Skeletal muscle tissue (tissue), 4 donors: Measurements from ENCODE around the gene PDE4B. TPM values are rescaled to one million over a fixed set of nuclear protein-coding genes. Genes with fewer than 3 reads are reported as not detected.
"Not testable (repeated sequence)": the region's sequence is repeated elsewhere in the genome, so short reads cannot be mapped to it uniquely, and the experiment has no call there.

Experiments
- H3K27ac ChIP-seq: one replicate; pipeline ENCODE4 v1.7.0; 2013; ENCODE audit warnings: mild to moderate bottlenecking, low read depth, low read length, inconsistent platforms
- H3K27me3 ChIP-seq, 3 donors: one replicate each; pipeline ENCODE4 v1.7.0; 2013; ENCODE audit warnings: low read length in 3 of 3; ENCODE audit not compliant: control insufficient read depth in 3 of 3, insufficient read depth in 3 of 3
- H3K36me3 ChIP-seq, 3 donors: one replicate each; pipeline ENCODE4 v1.7.0; 2013; ENCODE audit warnings: low read length in 3 of 3; ENCODE audit not compliant: control insufficient read depth in 3 of 3, insufficient read depth in 3 of 3
- H3K4me1 ChIP-seq, 3 donors: one replicate each; pipeline ENCODE4 v1.7.0; 2013; ENCODE audit warnings: low read length in 3 of 3, mild to moderate bottlenecking in 3 of 3; ENCODE audit not compliant: control insufficient read depth in 3 of 3, insufficient read depth in 3 of 3
- H3K4me3 ChIP-seq, 3 donors: one replicate each; pipeline ENCODE4 v1.7.0; 2013; ENCODE audit warnings: low read length in 3 of 3
- H3K9ac ChIP-seq, 3 donors: one replicate each; pipeline ENCODE4 v1.7.0; 2013; ENCODE audit warnings: low read length in 3 of 3, mild to moderate bottlenecking in 3 of 3, moderate library complexity in 2 of 3, low read depth in 1 of 3
- H3K9me3 ChIP-seq, 3 donors: one replicate each; pipeline ENCODE4 v1.7.0; 2013; ENCODE audit warnings: low read length in 3 of 3; ENCODE audit not compliant: control insufficient read depth in 3 of 3
- total RNA-seq: library from RNA; depleted of rRNA; stranded (reverse); fragments of >200 nt; gene quantifications from one replicate; pipeline ENCODE4 v1.2.3, GENCODE V29; 2014
- donor health status: Osteomylitis.

PDE4B gene
- total RNA-seq, 1 donor from 2014 or later: 26.6 TPM

DNA sequence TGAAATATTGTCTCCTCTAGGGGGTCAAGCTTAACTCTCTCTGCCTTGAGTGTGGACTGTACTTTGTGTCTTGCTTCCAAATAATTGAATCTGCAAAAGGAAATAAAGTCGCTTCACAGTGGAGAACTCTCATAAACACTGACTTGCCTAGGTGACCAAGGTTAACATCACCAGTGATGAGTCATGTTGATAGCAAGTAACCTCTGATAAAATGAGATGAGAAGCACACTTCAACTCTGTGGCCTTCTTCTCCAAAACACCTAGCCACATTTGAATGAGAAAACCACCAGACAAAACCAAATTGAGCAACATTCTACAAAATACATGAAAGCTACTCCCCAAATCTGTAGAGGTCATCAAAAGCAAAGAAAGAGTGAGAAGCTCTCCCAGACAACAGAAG is 37.6 kb downstream of the PDE4B start:
- Histone ChIP-seq H3K9me3 (no peaks in the 10 kb centered on the region), H3K27me3 (no peaks in the 10 kb centered on the region), H3K4me3 (no peak overlapping the region), H3K36me3 (no peaks in the 10 kb centered on the region), H3K4me1 (no peaks in the 10 kb centered on the region), H3K9ac (no peak overlapping the region), H3K27ac (no peak overlapping the region)

DNA sequence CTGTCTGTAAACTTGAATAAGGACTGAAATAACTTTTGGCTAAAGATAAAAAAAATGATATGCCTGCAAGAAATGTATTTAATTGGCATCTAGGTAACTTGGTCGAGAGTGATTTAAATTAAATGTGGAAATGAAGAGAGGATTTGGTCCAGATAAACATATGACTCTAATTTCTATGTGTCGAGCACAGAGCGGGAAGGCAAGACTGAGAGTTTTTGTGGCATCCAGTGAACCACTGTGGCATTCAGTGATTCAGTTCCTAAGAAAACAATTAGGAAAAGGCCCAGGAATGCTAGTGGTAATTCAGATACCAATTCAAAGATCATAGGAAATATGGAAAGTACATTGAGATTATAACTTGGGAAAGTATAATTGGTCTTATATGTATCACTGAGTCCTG is 39.6 kb downstream of the PDE4B start:
- Histone ChIP-seq H3K9ac (no peak overlapping the region), H3K36me3 (no peaks in the 10 kb centered on the region), H3K4me3 (no peak overlapping the region), H3K9me3 (no peaks in the 10 kb centered on the region), H3K4me1 (no peaks in the 10 kb centered on the region), H3K27ac (no peak overlapping the region), H3K27me3 (no peaks in the 10 kb centered on the region)

DNA sequence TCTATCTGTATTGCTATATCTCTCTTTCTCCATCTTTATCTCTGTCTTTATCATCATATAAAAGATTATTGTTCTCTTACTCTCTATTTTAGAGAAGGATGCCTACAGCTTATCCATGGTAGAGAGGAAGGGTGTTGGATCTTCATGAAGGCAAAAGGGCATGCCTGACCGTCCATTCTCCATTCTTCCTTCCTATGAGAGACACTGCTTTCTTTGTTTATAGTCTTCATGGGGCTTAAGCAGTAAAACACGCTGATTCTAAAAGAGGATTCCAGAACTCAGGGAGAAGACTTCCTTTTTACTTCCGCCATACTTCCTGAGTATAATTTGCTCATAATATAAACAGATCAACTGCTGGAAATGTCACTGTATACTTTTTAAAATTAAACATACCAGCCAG is 44.0 kb downstream of the PDE4B start:
- H3K27ac ChIP-seq: no peak overlapping the region
- H3K4me3 ChIP-seq: no peak overlapping the region
- H3K4me1 ChIP-seq: no peaks in the 10 kb centered on the region
- no peaks in the 10 kb centered on the region for H3K36me3 ChIP-seq
- H3K9me3 ChIP-seq: no peaks in the 10 kb centered on the region
- H3K9ac ChIP-seq: no peak overlapping the region
- H3K27me3 ChIP-seq: no peaks in the 10 kb centered on the region

DNA sequence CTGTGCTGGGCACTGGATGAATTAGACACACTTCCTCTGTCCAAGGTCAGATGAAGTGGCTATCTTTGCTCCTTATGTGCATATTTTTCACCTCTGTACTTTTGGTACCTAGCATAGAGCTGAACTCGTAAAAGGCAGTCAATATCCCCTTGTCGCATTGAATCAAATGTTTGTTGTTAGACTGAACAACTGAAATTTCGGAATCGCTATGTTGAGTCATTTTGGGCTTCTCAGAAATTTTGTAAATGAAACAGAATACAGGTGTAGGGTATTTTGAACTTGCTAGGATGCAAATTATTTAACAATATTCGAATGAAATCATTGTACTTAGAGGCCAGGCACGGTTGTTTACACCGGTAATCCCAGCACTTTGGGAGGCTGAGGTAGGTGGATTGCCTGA is 48.0 kb downstream of the PDE4B start:
- Histone ChIP-seq H3K27me3 (no peaks in the 10 kb centered on the region), H3K9me3 (no peaks in the 10 kb centered on the region), H3K4me3 (no peak overlapping the region), H3K9ac (no peak overlapping the region), H3K27ac (no peak overlapping the region), H3K36me3 (no peaks in the 10 kb centered on the region), H3K4me1 (no peaks in the 10 kb centered on the region)

DNA sequence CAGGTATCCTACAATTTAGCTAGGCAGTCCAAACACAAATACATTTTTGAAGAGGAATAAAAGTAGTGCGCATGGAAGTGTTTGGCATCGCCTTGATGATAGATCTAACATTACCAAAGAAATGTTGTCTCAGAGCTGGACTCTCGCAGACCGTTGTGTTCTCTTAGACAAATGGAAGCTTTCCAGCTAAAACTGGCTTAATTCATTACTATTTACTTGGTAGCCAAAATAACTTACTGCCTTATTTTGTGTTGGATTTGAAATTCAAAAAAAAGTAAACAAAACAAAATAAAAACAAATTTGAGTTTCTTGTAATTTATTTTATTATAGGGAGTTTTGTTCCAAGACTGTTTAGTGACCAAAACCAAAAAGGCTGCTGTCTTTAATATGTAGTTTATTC is 51.6 kb downstream of the PDE4B start:
- Histone ChIP-seq H3K27ac (no peak overlapping the region), H3K4me3 (no peak overlapping the region), H3K9me3 (no peaks in the 10 kb centered on the region), H3K27me3 (no peaks in the 10 kb centered on the region), H3K36me3 (no peaks in the 10 kb centered on the region), H3K4me1 (no peaks in the 10 kb centered on the region), H3K9ac (no peak overlapping the region)

DNA sequence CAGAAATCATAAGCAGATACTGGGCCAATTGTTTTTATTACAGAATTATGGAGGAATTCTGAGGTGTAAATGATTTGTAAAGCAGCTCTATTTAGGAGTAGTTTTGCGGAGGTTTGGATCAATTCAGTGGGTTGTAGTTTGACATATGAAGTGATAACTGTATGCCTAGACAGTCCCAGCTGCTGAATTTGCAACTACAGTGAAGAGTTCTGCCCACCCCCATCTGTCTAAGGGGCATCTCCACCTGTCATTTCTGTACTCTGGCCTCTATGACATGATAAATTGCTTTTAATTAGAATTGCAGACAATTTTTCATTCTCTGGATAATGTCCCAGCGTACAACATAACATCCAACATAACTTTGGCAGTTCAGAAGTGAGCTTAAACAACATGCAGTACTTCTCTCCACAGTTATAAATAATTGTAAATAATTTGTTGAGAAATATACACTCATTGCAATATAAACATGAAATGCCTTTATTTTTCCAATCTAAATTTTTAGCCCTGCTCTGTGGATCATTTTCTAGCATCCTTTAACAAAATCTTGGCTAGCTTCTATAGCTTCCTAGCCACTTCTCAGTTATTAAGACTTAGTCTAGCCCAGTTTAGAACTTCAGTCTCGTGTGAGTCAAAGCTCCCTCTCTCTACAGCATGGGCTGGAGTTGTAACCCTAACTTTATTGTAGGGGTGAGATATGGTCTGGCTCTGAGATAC is 52.3 kb downstream of the PDE4B start:
- H3K27ac ChIP-seq: no peak overlapping the region
- no peaks in the 10 kb centered on the region for H3K4me1 ChIP-seq

DNA sequence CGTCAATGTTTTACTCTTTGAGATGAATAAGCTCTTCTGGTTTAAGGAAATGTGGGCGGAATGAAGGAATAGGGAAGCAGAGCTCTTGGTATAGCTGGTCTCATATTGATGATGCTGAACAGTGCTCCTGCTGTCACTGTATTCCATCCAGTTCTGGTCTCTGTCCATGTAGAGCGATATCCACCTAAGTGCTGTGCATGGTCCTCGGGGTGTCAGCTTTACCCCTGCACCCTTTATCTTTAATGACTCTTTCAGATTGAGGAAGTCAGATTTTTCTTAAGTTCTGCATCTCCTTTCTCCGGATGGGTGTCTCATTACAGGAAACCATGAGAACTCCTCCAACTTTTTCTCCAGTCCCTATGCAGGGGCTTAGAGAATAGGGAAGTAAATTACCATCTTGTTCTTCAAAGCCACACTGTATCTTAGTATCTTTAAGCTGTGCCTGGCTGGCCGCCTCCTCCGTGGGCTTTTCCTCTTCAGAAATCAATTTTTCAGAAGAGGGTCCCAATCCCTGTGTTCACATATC is 52.9 kb downstream of the PDE4B start:
- H3K9ac ChIP-seq: no peak overlapping the region
- no peaks in the 10 kb centered on the region for H3K9me3 ChIP-seq
- H3K4me1 ChIP-seq: no peaks in the 10 kb centered on the region
- H3K27me3 ChIP-seq: no peaks in the 10 kb centered on the region
- H3K4me3 ChIP-seq: no peak overlapping the region
- no peak overlapping the region for H3K27ac ChIP-seq
- no peaks in the 10 kb centered on the region for H3K36me3 ChIP-seq

More for the DNA sequence above, 52.3 kb downstream of the PDE4B start:
- Histone ChIP-seq H3K9ac (no peak overlapping the region), H3K4me3 (no peak overlapping the region), H3K9me3 (no peaks in the 10 kb centered on the region), H3K27me3 (no peaks in the 10 kb centered on the region), H3K36me3 (no peaks in the 10 kb centered on the region)

DNA sequence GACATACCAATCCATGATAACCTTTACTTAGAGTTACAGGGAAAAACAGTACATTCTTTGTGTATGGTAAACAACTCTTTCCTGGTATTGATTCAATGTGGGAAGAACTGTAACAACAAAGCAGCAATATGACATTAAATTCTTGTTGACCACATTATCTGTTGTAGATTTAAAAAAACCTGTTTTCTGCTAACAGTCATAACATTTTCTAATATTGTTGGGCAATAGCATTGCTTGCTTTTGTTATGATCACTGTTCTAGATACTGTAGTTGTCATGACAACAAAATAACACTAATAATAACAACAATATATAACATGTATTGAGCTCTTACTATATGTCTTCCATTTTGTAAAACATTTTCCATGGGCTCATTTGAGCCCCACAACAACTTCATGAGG is 54.2 kb downstream of the PDE4B start:
- Histone ChIP-seq H3K27ac (no peak overlapping the region), H3K36me3 (no peaks in the 10 kb centered on the region), H3K4me3 (no peak overlapping the region), H3K9ac (no peak overlapping the region), H3K4me1 (no peaks in the 10 kb centered on the region), H3K27me3 (no peaks in the 10 kb centered on the region), H3K9me3 (no peaks in the 10 kb centered on the region)

DNA sequence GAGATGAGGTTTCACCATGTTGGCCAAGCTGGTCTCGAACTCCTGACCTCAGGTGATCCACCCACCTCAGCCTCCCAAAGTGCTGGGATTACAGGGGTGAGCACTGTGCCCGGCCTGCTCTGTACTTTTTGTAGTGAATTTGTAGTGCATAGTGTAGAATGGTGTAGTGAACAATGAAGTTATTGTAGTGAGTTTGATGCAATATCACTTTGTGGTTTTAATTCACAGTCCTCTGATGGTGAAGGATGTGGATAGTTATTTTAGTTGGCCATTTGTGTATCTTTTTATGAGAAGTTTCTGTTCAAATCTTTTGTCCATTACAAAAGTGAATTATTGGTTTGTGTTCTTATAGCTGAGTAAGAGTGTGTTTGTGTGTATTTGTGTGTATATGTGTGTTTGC is 57.6 kb downstream of the PDE4B start:
- H3K27ac ChIP-seq: no peak overlapping the region
- no peaks in the 10 kb centered on the region for H3K4me1 ChIP-seq
- H3K9ac ChIP-seq: no peak overlapping the region
- no peaks in the 10 kb centered on the region for H3K27me3 ChIP-seq
- H3K9me3 ChIP-seq: no peaks in the 10 kb centered on the region
- no peaks in the 10 kb centered on the region for H3K36me3 ChIP-seq
- no peak overlapping the region for H3K4me3 ChIP-seq

DNA sequence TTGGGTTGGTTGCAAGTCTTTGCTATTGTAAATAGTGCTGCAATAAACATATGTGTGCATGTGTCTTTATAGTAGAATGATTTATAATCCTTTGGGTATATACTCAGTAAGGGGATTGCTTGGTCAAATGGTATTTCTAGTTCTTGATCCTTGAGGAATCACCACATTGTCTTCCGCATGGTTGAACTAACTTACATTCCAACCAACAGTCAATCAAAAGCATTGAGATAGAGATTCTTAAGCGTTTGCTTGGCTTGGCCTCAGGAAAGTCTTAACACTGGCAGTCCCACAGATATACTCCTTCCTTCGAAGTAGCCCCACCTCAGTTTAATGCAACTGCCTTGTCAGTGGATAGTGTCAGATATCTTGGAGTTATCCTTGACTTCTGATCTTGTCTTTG is 63.9 kb downstream of the PDE4B start:
- H3K36me3 ChIP-seq, H3K27ac ChIP-seq, H3K9me3 ChIP-seq, H3K4me1 ChIP-seq, H3K9ac ChIP-seq, H3K27me3 ChIP-seq, H3K4me3 ChIP-seq: not testable (repeated sequence)
